Thyroid gland (tissue), 4 donors: ENCODE data around the gene C3orf22.

Experiments
- POLR2A ChIP-seq, 2 donors: fragments of 450-650 bp; IDR thresholded peaks; one replicate each; pipeline ENCODE4 v1.6.1; 2017; ENCODE audit warnings: antibody characterized with exemption in 2 of 2, mild to moderate bottlenecking in 2 of 2, moderate library complexity in 1 of 2
- TF ChIP-seq, protein P1 (sequence below), 6 experiments: fragments of 200-600 bp in 3 of 6; fragments of 450-650 bp in 3 of 6; sonication (generic) in 3 of 6; IDR thresholded peaks; one replicate each; pipeline ENCODE4 v1.5.1; 2016 to 2019; ENCODE audit warnings: antibody characterized with exemption in 6 of 6, mild to moderate bottlenecking in 2 of 6, inconsistent platforms in 1 of 6, moderate library complexity in 1 of 6

DNA sequence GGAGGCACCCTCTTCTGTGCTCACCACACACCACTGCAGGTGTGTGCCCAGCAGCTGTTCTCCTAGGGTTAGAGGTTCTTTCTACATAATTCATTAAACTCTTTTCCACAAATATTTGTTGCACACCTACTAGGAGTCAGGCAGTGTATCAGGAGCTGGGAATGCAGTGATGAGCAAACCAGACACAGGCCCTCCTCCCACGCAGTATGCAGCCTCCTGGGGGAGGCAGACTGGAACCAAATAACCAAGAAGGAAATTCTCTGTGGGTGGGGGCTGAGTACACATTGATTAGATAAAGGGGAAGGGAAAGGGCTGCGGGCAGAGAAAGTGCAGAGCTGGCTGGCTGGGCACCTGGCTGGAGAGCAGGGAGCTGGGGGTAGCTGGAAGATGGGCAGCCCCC is 18.5 kb upstream of the C3orf22 start:
- TF ChIP-seq, protein P1, sequence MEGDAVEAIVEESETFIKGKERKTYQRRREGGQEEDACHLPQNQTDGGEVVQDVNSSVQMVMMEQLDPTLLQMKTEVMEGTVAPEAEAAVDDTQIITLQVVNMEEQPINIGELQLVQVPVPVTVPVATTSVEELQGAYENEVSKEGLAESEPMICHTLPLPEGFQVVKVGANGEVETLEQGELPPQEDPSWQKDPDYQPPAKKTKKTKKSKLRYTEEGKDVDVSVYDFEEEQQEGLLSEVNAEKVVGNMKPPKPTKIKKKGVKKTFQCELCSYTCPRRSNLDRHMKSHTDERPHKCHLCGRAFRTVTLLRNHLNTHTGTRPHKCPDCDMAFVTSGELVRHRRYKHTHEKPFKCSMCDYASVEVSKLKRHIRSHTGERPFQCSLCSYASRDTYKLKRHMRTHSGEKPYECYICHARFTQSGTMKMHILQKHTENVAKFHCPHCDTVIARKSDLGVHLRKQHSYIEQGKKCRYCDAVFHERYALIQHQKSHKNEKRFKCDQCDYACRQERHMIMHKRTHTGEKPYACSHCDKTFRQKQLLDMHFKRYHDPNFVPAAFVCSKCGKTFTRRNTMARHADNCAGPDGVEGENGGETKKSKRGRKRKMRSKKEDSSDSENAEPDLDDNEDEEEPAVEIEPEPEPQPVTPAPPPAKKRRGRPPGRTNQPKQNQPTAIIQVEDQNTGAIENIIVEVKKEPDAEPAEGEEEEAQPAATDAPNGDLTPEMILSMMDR (IDR thresholded peaks at IDR 0.05): no peak
- no peak for TF ChIP-seq POLR2A (IDR thresholded peaks at IDR 0.05)
